Measurements from ENCODE around the gene EFCAB14.
"Not testable (repeated sequence)": the region's sequence is repeated elsewhere in the genome, so short reads cannot be mapped to it uniquely, and the experiment has no call there.

EFCAB14 gene

GRCh38 chr1:46747683-46748288 is 28.9 kb upstream of the EFCAB14 start:
- TF ChIP-seq CTCF (IDR thresholded peaks at IDR 0.05; ENCODE audit: low read length, missing control alignments): peak; percentile 85
- DNase-seq (ENCODE audit: low read depth): peak; percentile 62

GRCh38 chr1:46742069-46742468 is 23.2 kb upstream of the EFCAB14 start:
- no peak for TF ChIP-seq CTCF (IDR thresholded peaks at IDR 0.05; ENCODE audit: low read length, missing control alignments)
- no peak for DNase-seq (ENCODE audit: low read depth)
- no peak overlapping the region for H3K4me3 ChIP-seq (replicated peaks; ENCODE audit: low read depth, low read length)

More at GRCh38 chr1:46747683-46748288, 28.9 kb upstream of the EFCAB14 start:
- H3K4me3 ChIP-seq (replicated peaks; ENCODE audit: low read depth, low read length): no peak overlapping the region

GRCh38 chr1:46735708-46736324 is 16.9 kb upstream of the EFCAB14 start:
- H3K4me3 ChIP-seq (replicated peaks; ENCODE audit: low read depth, low read length): no peak overlapping the region
- peak; percentile 60 for TF ChIP-seq CTCF (IDR thresholded peaks at IDR 0.05; ENCODE audit: low read length, missing control alignments)
- peak; percentile 82 for DNase-seq (ENCODE audit: low read depth)

GRCh38 chr1:46728327-46728873 is 9.5 kb upstream of the EFCAB14 start:
- H3K4me3 ChIP-seq (replicated peaks; ENCODE audit: low read depth, low read length); DNase-seq (ENCODE audit: low read depth): not testable (repeated sequence)

- H3K4me3 ChIP-seq (replicated peaks; ENCODE audit: low read depth, low read length): no peak overlapping the region
- TF ChIP-seq CTCF (IDR thresholded peaks at IDR 0.05; ENCODE audit: low read length, missing control alignments): no peak
- DNase-seq (ENCODE audit: low read depth): peak; percentile 76
Observed at GRCh38 chr1:46725736-46726108, 6.8 kb upstream of the EFCAB14 start.

GRCh38 chr1:46724991-46725735 is 6.2 kb upstream of the EFCAB14 start:
- H3K4me3 ChIP-seq (replicated peaks; ENCODE audit: low read depth, low read length): no peak overlapping the region
- DNase-seq (ENCODE audit: low read depth): peak; percentile 93
- peak; percentile 95 for TF ChIP-seq CTCF (IDR thresholded peaks at IDR 0.05; ENCODE audit: low read length, missing control alignments)

- TF ChIP-seq CTCF (IDR thresholded peaks at IDR 0.05; ENCODE audit: low read length, missing control alignments): no peak
- no peak for DNase-seq (ENCODE audit: low read depth)
- H3K4me3 ChIP-seq (replicated peaks; ENCODE audit: low read depth, low read length): no peak overlapping the region
Observed at GRCh38 chr1:46723901-46724300, 5.0 kb upstream of the EFCAB14 start.
